ENCODE data around the gene FOXO6.

DNA sequence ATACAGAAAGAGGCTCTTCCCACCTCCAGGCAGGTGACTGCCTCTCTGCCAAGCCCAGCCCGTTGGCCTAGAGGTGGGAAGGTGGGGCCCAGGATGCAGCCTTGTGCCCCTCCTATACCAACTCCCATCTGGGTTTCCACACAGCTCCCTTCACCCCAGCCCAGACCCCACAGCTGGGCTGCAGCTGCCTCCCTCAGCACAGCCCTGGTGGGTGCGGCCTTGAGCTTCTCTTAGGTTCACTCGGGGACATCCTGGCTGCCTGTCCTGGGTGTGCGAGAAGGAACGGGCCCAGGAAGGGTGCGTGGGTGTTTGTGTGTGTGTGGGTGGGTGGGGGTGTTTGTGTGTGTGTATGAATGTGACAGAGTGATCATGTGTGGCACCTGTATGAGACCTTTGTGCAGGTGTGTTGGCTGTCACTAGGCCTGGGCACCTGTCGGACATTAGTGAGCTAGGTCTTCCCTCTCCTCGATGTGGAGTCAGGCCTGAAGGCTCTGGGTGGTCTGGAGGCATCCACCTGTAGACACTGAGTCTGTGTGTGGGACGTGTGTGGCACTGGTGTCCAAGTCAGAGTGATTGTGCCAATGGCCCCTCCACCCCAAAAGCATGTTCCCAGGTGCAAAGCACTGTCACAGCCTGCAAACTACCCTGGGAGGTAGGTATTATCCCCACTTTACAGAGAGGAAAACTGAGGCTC is 30.7 kb downstream of the FOXO6 start:
- TF ChIP-seq NR2C2 (CRISPR knock-in tag; IDR thresholded peaks at IDR 0.05; ENCODE audit: borderline replicate concordance) = no peak
- TF ChIP-seq ARID3A (IDR thresholded peaks at IDR 0.05; ENCODE audit: low read depth, low read length) = no peak
- no peak for TF ChIP-seq CTCF (CRISPR knock-in tag; IDR thresholded peaks at IDR 0.05)
- no peak for TF ChIP-seq FOXA1 (IDR thresholded peaks at IDR 0.05)
- no peak for TF ChIP-seq FOXA1 (CRISPR knock-in tag; IDR thresholded peaks at IDR 0.05)
- TF ChIP-seq ZNF230 (CRISPR knock-in tag; IDR thresholded peaks at IDR 0.05) = no peak
- TF ChIP-seq AHR (CRISPR knock-in tag; IDR thresholded peaks at IDR 0.05) = no peak
- no peak for TF ChIP-seq ZNF574 (CRISPR knock-in tag; IDR thresholded peaks at IDR 0.05)
- no peak for TF ChIP-seq MTF2 (CRISPR knock-in tag; IDR thresholded peaks at IDR 0.05; ENCODE audit: borderline replicate concordance)
- no peak for TF ChIP-seq MLLT10 (CRISPR knock-in tag; IDR thresholded peaks at IDR 0.05)
- TF ChIP-seq THAP9 (CRISPR knock-in tag; IDR thresholded peaks at IDR 0.05; ENCODE audit: borderline replicate concordance) = no peak
- TF ChIP-seq, protein P1, sequence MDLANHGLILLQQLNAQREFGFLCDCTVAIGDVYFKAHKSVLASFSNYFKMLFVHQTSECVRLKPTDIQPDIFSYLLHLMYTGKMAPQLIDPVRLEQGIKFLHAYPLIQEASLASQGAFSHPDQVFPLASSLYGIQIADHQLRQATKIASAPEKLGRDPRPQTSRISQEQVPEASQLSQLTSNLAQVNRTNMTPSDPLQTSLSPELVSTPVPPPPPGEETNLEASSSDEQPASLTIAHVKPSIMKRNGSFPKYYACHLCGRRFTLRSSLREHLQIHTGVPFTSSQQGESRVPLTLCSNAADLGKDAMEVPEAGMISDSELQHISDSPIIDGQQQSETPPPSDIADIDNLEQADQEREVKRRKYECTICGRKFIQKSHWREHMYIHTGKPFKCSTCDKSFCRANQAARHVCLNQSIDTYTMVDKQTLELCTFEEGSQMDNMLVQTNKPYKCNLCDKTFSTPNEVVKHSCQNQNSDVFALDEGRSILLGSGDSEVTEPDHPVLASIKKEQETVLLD (CRISPR knock-in tag; IDR thresholded peaks at IDR 0.05; ENCODE audit: low read depth) = no peak
- no peak for TF ChIP-seq ZNF335 (CRISPR knock-in tag; IDR thresholded peaks at IDR 0.05)
- no peak for TF ChIP-seq FOXJ3 (CRISPR knock-in tag; IDR thresholded peaks at IDR 0.05; ENCODE audit: borderline replicate concordance)

Data from HepG2 (cell line).